Measurements from ENCODE around the gene CKS2.
"Not testable (repeated sequence)": the region's sequence is repeated elsewhere in the genome, so short reads cannot be mapped to it uniquely, and the experiment has no call there.

The CKS2 gene

DNA sequence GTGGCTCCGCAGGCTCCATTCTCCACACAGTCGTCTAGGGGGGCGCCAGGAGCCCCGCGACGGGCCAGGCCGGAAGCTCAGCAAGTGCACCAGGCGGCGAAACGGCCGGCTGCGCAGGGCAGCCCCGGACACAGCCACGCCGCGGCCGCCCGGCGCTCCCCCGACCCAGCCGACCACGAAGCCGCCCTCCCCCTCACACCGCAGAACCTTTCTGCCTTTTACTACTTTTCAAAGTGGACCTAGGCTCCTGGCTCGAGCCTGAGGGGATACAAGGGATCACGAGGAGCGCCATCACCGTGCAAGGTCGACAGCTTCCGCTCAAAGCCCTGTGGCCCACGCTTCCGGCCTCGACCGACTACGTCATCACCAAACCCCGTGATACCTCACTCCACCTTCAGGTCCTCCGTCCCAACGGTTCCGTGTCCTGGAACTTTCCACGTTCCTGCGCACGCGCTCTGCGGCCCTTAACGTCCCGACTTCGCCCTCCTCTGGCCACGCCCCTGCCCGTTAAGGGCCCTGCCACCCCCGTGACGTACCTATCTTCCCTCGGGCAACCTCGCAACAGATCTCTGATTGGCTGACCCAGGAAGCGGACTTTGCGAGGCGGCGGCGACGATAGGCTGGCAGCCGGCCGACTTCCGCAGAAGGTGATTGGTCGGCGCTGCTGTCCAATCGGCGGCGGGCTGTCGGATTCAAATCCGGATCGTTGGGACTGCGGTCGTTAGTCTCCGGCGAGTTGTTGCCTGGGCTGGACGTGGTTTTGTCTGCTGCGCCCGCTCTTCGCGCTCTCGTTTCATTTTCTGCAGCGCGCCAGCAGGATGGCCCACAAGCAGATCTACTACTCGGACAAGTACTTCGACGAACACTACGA, at the start of gene CKS2:
Gene CKS2 (plus strand): TSS at position 721 of the 871 bp plus-strand sequence. CDS start 98 bp downstream, at position 819.
- DNase-seq = peak; percentile 100

GRCh38 chr9:89273528-89274279, 37.3 kb upstream of the CKS2 start:
- no peak for DNase-seq

DNA sequence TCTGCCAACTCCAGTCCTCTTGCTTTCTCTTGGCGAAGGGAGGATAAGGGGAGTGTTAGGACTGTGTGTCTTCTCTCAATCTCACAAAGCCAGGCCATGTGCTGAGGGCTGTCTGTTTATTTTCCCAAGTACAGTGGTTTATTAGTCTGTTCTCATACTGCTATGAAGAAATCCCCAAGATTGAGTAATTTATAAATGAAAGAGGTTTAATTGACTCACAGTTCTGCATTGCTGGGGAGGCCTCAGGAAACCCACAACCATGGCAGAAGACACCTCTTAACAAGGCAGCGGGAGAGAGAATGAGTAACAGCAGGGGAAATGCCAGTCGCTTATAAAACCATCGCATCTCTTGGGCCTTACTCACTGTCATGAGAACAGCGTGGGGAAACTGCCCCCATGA, 36.2 kb upstream of the CKS2 start:
- DNase-seq = no peak

GRCh38 chr9:89276040-89276439, 35.0 kb upstream of the CKS2 start:
- not testable (repeated sequence) for DNase-seq

GRCh38 chr9:89277043-89277442, 34.0 kb upstream of the CKS2 start:
- no peak for DNase-seq

DNA sequence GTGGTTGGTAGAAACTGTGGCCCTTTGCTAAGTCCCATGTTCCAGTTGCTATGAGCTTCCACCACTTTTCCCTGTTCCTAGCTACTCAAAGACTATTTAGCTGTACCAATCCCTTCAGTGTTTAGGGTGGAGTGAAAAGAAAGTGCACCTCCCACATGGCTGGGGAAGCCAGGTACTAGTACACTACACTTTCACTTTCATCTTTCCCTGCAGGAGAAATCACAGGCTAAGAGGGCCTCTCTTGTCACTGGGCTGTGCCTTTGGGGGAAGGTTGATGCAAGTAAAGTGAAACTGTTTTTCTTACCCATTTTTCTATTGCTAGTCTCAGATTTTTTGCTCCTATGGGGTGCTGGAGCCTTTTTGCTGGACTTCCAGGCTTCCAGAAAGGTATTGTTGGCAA, 33.5 kb upstream of the CKS2 start:
- DNase-seq = peak; percentile 15

DNA sequence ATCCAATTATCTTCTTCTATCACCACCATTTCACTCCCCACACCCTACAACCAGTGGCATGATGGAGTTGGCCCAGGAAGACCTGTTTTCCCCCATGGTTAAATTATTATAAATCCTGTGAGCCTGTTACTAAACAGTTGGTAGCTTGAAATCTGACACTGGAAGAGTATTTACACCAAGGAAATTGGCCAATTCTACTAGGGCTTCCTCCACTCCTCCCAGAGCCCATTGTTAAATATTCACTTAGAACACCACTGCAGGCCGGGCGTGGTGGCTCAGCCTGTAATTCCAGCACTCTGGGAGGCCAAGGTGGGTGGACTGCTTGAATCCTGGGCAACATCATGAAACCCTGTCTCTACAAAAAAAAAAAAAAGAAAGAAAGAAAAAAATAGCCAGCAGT, 32.4 kb upstream of the CKS2 start:
- DNase-seq = no peak

GRCh38 chr9:89278997-89279739, 31.8 kb upstream of the CKS2 start:
- peak; percentile 31 for DNase-seq

GRCh38 chr9:89281106-89281505, 29.9 kb upstream of the CKS2 start:
- no peak for DNase-seq

DNA sequence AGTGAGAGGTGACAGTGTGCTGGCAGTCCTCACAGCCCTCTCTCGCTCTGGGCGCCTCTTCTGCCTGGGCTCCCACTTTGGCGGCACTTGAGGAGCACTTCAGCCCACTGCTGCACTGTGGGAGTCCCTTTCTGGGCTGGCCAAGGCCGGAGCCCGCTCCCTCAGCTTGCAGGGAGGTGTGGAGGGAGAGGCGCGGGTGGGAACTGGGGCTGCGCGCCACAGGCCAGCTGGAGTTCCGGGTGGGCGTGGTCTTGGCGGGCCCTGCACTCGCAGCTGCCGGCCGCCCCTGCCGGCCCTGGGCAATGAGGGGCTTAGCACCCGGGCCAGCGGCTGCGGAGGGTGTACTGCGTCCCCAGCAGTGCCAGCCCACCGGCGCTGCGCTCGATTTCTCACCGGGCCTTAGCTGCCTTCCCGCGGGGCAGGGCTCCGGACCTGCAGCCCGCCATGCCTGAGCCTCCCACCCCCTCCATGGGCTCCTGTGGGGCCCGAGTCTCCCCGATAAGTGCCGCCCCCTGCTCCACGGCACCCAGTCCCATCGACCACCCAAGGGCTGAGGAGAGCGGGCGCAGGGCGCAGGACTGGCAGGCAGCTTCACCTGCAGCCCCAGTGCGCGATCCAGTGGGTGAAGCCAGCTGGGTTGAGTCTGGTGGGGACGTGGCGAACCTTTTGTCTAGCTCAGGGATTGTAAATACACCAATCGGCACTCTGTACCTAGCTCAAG, 28.6 kb upstream of the CKS2 start:
- not testable (repeated sequence) for DNase-seq

GRCh38 chr9:89284076-89284475, 26.9 kb upstream of the CKS2 start:
- no peak for DNase-seq

GRCh38 chr9:89291741-89292140, 19.3 kb upstream of the CKS2 start:
- no peak for DNase-seq

- no peak for DNase-seq
Measured at GRCh38 chr9:89293014-89293413, 18.0 kb upstream of the CKS2 start.

GRCh38 chr9:89295400-89295799, 15.6 kb upstream of the CKS2 start:
- no peak for DNase-seq

- not testable (repeated sequence) for DNase-seq
Measured at GRCh38 chr9:89301996-89302395, 9.0 kb upstream of the CKS2 start.

GRCh38 chr9:89304020-89304833, 6.8 kb upstream of the CKS2 start:
- no peak for DNase-seq

- no peak for DNase-seq
Measured at GRCh38 chr9:89304834-89305188, 6.2 kb upstream of the CKS2 start.

DNA sequence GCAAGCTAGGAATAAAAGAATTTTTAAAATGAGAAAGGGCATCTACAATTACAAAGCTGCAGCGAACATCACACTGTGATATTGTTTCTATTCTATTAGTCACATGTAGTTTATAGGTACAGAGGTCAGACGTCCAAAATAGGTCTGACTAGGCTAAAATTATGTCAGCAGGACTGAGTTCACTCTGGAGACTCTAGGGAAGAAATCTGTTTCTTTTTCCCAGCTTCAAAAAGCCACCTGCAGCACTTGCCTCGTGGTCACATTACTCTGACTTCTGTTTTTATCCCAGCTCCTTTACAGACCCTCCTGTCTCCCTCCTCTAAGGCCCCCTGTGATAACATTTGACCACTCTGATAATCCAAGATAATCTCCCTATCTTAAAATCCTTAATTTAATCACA, 5.1 kb upstream of the CKS2 start:
- DNase-seq = no peak

GRCh38 chr9:89309166-89309565, 1.8 kb upstream of the CKS2 start:
- DNase-seq = no peak

GRCh38 chr9:89309608-89310474, 1.2 kb upstream of the CKS2 start:
- DNase-seq = no peak

Data from CD4-positive, alpha-beta T cell treated with Interleukin-4 for 4 hours (primary cell).